C4-2B (cell line): ENCODE results near the gene KITLG.

Experiments used
- H3K27ac ChIP-seq: fragments of 450-650 bp; 2 replicates; pipeline ENCODE4 v1.5.1; 2017
- CTCF ChIP-seq: fragments of 450-650 bp; conservative IDR thresholded peaks from 2 replicates; pipeline ENCODE4 v1.5.1; 2017; ENCODE audit warnings: mild to moderate bottlenecking
- ZFX ChIP-seq: fragments of 450-650 bp; IDR thresholded peaks from 2 replicates; pipeline ENCODE4 v1.6.1; 2017

KITLG gene

GRCh38 chr12:88575361-88575970 lies 4.8 kb downstream of the KITLG start:
- TF ChIP-seq CTCF: no peak
- TF ChIP-seq ZFX: no peak
- H3K27ac ChIP-seq: no peak overlapping the region

DNA sequence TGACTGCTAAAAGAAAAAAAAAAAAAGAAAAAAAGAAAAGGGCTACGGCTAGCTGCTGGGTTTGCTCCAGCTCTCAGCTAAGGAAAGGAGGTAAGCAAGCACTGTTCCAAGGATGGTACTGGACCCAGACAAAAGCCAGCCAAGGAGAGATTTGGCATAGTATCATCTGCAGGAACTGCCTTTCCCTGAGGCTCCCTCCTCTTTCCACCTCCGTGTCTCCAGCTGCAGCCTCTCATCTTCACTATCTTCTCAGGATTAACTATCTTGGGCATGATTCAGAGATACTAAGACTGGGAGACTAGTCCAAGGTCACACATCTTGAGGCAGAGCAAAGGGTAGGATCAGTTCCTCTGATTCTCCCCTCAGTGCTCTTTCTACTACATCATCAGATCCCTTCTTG lies 6.0 kb downstream of the KITLG start:
- TF ChIP-seq CTCF (no peak), ZFX (no peak)
- no peak overlapping the region for H3K27ac ChIP-seq

DNA sequence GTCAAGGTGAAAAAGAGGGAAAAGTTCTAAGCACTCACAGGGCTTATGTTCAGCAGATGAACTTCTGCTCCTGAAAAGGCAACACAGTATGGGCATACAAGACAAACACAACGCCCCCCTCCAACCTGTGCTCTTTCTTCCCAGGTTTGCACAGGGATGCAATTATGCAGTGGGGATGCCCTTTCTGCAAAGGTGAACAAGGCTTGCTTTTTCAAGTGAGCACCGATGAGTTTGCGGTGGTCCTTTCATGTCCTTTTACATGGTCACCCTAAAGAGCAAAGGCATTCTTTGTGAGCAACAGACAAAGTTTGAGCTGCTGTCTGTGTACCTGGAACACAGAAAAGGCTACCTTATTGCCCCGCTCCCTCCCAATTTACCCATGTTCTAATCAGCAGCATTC lies 6.7 kb downstream of the KITLG start:
- TF ChIP-seq ZFX (no peak), CTCF (no peak)
- no peak overlapping the region for H3K27ac ChIP-seq

- TF ChIP-seq ZFX (no peak), CTCF (no peak)
- no peak overlapping the region for H3K27ac ChIP-seq
These were observed 7.3 kb downstream of the KITLG start for GRCh38 chr12:88572781-88573549.

GRCh38 chr12:88571543-88571942 lies 8.7 kb downstream of the KITLG start:
- H3K27ac ChIP-seq: no peak overlapping the region
- TF ChIP-seq ZFX (no peak), CTCF (no peak)

GRCh38 chr12:88570103-88570502 lies 10.2 kb downstream of the KITLG start:
- no peak overlapping the region for H3K27ac ChIP-seq
- no peak for TF ChIP-seq ZFX

DNA sequence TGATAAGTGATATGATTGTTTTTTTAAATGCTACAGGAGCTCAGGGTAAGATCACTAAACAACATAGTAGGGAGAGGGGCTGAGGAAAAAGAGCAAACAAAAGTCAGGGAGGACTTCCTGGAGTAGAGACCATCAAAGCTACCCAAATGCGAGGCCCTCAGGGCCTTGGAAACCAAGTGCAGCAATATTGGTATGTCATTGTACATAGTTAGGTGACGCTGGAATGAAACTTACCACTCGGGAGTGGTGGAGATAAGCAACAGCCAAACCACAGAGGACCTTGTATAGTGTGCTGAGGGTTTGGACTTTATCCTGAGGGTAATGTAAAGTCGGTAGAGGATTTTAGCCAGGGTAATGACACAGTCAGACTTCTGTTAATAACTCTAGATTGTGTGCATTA lies 13.8 kb downstream of the KITLG start:
- TF ChIP-seq CTCF: no peak
- no peak for TF ChIP-seq ZFX
- H3K27ac ChIP-seq: no peak overlapping the region
